H1 (cell line): Measurements from ENCODE around the gene NUP50. TPM values are rescaled to one million over a fixed set of nuclear protein-coding genes. Genes with fewer than 3 reads are reported as not detected.

Source experiments
- SIRT6 ChIP-seq: IDR thresholded peaks from one replicate; pipeline ENCODE4 v1.7.1; 2012; ENCODE audit warnings: low read length, inconsistent platforms
- TEAD4 ChIP-seq: IDR thresholded peaks from 2 replicates; pipeline ENCODE4 v1.6.1; 2012; ENCODE audit warnings: low read depth, low read length, inconsistent platforms, mixed read lengths
- polyA plus RNA-seq, 7 experiments: library from polyadenylated mRNA; depleted of rRNA in 3 of 7; stranded (reverse) in 5 of 7; unstranded in 2 of 7; fragments of >200 nt in 5 of 7; fragments of 200-250 nt in 2 of 7; gene quantifications; 1 replicate in 5 of 7; 2 replicates in 1 of 7; 4 replicates in 1 of 7; pipeline versions ENCODE4 v1.2.1 to v1.2.3, GENCODE V29; 2011 to 2013; ENCODE audit warnings: missing spikeins in 2 of 7, mixed read lengths in 2 of 7
- total RNA-seq: library from RNA; stranded (reverse); fragmentation: NEBNext Ultra II Directional; extraction: Animal tissue kit (Norgen Biotek cat#: 25700); gene quantifications from 2 replicates; pipeline ENCODE4 v1.2.1, GENCODE V29; 2021
- TF ChIP-seq, protein P1 (sequence below), 3 experiments: IDR thresholded peaks; 1 replicate in 2 of 3; 2 replicates in 1 of 3; pipeline versions ENCODE4 v1.5.1 to v1.6.1; 2011; ENCODE audit warnings: low read length in 3 of 3, mild to moderate bottlenecking in 3 of 3, inconsistent platforms in 2 of 3, low read depth in 1 of 3, moderate library complexity in 1 of 3; ENCODE audit not compliant: insufficient read depth in 1 of 3; ENCODE audit errors: control extremely low read depth in 1 of 3

The NUP50 gene
- total and polyA plus RNA-seq, 2 of the 8 experiments (the other 6 are each of a cell fraction or from before 2014, with no cell fraction given): 20.0 to 112 TPM

DNA sequence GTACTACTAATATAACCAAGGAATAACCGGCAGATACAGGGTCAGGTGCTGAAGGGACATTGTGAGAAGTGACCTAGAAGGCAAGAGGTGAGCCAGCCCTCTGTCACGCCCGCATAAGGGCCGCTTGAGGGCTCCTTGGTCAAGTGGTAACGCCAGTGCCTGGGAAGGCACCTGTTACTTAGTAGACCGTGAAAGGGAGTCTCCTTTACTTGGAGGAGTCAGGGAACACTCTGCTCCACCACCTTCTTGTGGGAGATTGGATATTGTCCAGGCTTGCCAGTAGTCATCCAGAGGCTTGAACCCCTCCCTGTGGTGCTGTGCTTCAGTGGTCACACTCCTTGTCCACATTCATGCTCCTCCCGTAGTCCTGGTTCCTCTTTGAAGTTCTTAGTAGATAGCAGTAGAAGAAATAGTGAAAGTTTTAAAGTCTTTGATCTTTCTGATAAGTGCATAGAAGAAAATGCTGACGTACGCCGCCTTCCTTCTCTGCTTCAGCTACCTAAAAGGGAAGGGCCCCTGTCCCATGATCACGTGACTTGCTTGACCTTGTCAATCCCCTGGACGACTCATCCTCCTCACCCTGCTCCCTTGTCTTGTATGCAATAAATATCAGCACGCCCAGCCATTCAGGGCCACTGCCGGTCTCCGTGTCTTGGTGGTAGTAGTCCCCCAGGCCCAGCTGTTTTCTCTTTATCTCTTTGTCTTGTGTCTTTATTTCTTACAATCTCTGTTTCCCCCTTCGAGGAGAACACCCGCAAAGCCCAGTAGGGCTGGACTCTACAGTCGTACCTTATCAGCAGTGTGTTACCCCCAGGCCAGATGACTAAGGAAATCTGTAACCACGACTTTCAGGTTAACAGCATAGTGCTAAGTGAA lies 6.1 kb downstream of the NUP50 start (continued):
- TF ChIP-seq, protein P1, sequence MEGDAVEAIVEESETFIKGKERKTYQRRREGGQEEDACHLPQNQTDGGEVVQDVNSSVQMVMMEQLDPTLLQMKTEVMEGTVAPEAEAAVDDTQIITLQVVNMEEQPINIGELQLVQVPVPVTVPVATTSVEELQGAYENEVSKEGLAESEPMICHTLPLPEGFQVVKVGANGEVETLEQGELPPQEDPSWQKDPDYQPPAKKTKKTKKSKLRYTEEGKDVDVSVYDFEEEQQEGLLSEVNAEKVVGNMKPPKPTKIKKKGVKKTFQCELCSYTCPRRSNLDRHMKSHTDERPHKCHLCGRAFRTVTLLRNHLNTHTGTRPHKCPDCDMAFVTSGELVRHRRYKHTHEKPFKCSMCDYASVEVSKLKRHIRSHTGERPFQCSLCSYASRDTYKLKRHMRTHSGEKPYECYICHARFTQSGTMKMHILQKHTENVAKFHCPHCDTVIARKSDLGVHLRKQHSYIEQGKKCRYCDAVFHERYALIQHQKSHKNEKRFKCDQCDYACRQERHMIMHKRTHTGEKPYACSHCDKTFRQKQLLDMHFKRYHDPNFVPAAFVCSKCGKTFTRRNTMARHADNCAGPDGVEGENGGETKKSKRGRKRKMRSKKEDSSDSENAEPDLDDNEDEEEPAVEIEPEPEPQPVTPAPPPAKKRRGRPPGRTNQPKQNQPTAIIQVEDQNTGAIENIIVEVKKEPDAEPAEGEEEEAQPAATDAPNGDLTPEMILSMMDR (IDR thresholded peaks at IDR 0.05; ENCODE audit: control extremely low read depth in 1 of 3, insufficient read depth in 1 of 3, low read depth in 1 of 3, low read length in 3 of 3): no peak
- TF ChIP-seq TEAD4: no peak
- no peak for TF ChIP-seq SIRT6
